Measurements from ENCODE around the gene CAMSAP2. TPM values are rescaled to one million over a fixed set of nuclear protein-coding genes. Genes with fewer than 3 reads are reported as not detected.

The CAMSAP2 gene
- total and polyA plus RNA-seq, 10 of the 15 experiments (the other 5 are each of a cell fraction or from before 2014, with no cell fraction given), result 3.9 to 19.8 (median 8.0) TPM

DNA sequence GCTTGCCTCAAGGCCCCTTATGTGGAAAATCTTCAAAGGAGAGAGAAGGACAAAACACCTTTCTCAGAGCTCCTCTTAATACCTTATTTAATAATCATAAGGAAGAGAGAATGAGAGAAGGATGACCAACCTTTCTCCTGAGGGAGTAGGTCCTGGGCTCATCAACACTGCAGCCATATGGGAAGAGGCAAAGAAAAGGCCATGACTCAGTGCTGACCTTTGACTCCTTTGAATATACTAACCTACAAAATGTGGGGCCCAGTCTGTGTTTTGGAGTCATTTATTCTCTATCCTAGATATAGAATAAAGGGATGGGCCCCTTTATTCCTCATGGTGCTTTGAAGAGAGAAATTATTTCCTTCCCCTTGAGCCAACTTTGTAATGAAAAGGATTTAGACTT is 38.3 kb downstream of the CAMSAP2 start:
- TF ChIP-seq SPI1 (IDR thresholded peaks at IDR 0.05; ENCODE audit: borderline replicate concordance, insufficient read depth, low read depth, low read length), result no peak
- no peak for TF ChIP-seq POLR2A (IDR thresholded peaks at IDR 0.05; ENCODE audit: low read depth, low read length)
- TF ChIP-seq RCOR1 (conservative IDR thresholded peaks at IDR 0.05; ENCODE audit: low read depth, low read length), result no peak
- TF ChIP-seq CREB1 (IDR thresholded peaks at IDR 0.05; ENCODE audit: low read depth), result no peak
- TF ChIP-seq, protein P1, sequence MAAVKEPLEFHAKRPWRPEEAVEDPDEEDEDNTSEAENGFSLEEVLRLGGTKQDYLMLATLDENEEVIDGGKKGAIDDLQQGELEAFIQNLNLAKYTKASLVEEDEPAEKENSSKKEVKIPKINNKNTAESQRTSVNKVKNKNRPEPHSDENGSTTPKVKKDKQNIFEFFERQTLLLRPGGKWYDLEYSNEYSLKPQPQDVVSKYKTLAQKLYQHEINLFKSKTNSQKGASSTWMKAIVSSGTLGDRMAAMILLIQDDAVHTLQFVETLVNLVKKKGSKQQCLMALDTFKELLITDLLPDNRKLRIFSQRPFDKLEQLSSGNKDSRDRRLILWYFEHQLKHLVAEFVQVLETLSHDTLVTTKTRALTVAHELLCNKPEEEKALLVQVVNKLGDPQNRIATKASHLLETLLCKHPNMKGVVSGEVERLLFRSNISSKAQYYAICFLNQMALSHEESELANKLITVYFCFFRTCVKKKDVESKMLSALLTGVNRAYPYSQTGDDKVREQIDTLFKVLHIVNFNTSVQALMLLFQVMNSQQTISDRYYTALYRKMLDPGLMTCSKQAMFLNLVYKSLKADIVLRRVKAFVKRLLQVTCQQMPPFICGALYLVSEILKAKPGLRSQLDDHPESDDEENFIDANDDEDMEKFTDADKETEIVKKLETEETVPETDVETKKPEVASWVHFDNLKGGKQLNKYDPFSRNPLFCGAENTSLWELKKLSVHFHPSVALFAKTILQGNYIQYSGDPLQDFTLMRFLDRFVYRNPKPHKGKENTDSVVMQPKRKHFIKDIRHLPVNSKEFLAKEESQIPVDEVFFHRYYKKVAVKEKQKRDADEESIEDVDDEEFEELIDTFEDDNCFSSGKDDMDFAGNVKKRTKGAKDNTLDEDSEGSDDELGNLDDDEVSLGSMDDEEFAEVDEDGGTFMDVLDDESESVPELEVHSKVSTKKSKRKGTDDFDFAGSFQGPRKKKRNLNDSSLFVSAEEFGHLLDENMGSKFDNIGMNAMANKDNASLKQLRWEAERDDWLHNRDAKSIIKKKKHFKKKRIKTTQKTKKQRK (IDR thresholded peaks at IDR 0.05; ENCODE audit: low read depth, low read length), result no peak
- no peak for TF ChIP-seq PML (IDR thresholded peaks at IDR 0.05; ENCODE audit: low read length)
- TF ChIP-seq EZH2 (IDR thresholded peaks at IDR 0.05; ENCODE audit: borderline replicate concordance, control insufficient read depth, low read depth, low read length), result no peak
- no peak overlapping the region for H3K4me3 ChIP-seq
- ChIA-PET POLR2A (interaction anchor here (0.8 kb wide), 1 partner anchor 11 kb away, joined by 3 read pairs; no protein-coding TSS in a partner anchor), SMC1A (ENCODE audit: uncharacterized antibody, unreplicated experiment) (interaction anchor here (0.7 to 4.1 kb wide), 6 partner anchors 9 to 238 kb away, joined by 3 to 20 read pairs (median 4); partner anchors contain the start of gene DDX59), CTCF (interaction anchor here (0.7 to 6.5 kb wide), 7 partner anchors 9 to 218 kb away, joined by 3 to 45 read pairs (median 4); no protein-coding TSS in a partner anchor), RAD21 (ENCODE audit: unreplicated experiment) (interaction anchor here (1.3 to 3.3 kb wide), 2 partner anchors 151 to 155 kb away, joined by 3 to 16 read pairs; no protein-coding TSS in a partner anchor)
- H3K9me3 ChIP-seq (replicated peaks; ENCODE audit: control insufficient read depth, insufficient read depth, low read length), result no peaks in the 10 kb centered on the region
- peaks cover 29% of the 10 kb centered on the region for H3K4me1 ChIP-seq (ENCODE audit: control insufficient read depth, insufficient read depth, low read length)
- no peak overlapping the region for H3K4me2 ChIP-seq (ENCODE audit: control insufficient read depth, insufficient read depth)
- BruUV-seq (replicated peaks), result no TSS peak
- intact Hi-C loops (cut with micrococcal nuclease; ENCODE audit: unreplicated experiment) (no loop called here), in situ Hi-C loops (cut with MboI) (no loop called here)
- ATAC-seq (no peak), DNase-seq (ENCODE audit: low read depth, low spot score) (no peak), FAIRE-seq (no peak)
- peaks cover 0 to 6% of the 10 kb centered on the region in 2 experiments; a peak in 1 of 4 replicates for H3K36me3 ChIP-seq (ENCODE audit: control insufficient read depth in 2 of 2, insufficient read depth in 2 of 2, low read length in 1 of 2)
- peaks cover 10% of the 10 kb centered on the region for H3K79me2 ChIP-seq (ENCODE audit: control insufficient read depth, insufficient read depth, low read length)
- no peak overlapping the region for H3K9ac ChIP-seq (ENCODE audit: control insufficient read depth, insufficient read depth, low read length)
- H2AFZ ChIP-seq (ENCODE audit: control insufficient read depth, low read depth, low read length), result no peak overlapping the region
- H3K27me3 ChIP-seq (replicated peaks in 1 of 2; ENCODE audit: control insufficient read depth in 2 of 2, insufficient read depth in 2 of 2, low read length in 1 of 2), result no peaks in the 10 kb centered on the region
- no peaks in the 10 kb centered on the region for H4K20me1 ChIP-seq (ENCODE audit: control insufficient read depth, insufficient read depth)
- H3K27ac ChIP-seq (ENCODE audit: control insufficient read depth, insufficient read depth), result no peak overlapping the region

All from GM12878 (cell line).